ENCODE results near the gene HIVEP3.

DNA sequence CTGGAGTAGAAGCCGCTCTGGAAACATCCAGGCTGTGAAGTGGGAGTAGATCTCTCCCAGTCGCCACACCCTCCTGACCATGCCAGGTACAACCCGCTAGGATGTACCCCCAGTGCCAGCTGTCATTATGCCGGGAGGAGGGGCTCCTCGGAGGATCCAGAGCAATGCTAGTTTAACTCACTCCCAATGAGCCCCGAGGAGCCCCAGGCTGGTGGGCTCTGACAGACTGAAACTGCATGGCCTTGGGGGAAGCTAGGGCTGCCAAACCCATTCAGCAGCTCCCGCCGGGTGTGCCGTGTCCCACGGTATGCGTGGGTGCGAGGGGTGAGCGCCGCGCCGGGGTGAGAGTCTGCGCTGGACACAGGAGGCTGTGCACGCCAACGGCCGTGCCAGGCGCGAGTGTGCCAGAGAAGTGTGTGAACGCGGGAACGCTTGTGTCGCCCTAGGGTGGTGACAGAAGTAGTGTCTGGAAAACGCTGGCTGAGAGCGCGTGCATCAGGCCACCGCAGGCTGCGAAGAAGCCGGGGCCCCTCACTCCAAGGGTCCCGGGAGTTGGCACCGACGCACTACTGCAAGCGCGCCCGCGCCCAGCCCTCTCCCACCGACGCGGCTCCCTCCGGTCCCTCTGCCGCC, 257.2 kb downstream of the HIVEP3 start:
- TF ChIP-seq, protein P1, sequence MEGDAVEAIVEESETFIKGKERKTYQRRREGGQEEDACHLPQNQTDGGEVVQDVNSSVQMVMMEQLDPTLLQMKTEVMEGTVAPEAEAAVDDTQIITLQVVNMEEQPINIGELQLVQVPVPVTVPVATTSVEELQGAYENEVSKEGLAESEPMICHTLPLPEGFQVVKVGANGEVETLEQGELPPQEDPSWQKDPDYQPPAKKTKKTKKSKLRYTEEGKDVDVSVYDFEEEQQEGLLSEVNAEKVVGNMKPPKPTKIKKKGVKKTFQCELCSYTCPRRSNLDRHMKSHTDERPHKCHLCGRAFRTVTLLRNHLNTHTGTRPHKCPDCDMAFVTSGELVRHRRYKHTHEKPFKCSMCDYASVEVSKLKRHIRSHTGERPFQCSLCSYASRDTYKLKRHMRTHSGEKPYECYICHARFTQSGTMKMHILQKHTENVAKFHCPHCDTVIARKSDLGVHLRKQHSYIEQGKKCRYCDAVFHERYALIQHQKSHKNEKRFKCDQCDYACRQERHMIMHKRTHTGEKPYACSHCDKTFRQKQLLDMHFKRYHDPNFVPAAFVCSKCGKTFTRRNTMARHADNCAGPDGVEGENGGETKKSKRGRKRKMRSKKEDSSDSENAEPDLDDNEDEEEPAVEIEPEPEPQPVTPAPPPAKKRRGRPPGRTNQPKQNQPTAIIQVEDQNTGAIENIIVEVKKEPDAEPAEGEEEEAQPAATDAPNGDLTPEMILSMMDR (tag by site-specific recombination; IDR thresholded peaks at IDR 0.05), result peak; percentile 25; the same call in 1 of the 2 replicates
- TF ChIP-seq ZNF639 (tag by site-specific recombination; IDR thresholded peaks at IDR 0.05) (no peak), SP7 (tag by site-specific recombination; IDR thresholded peaks at IDR 0.05) (no peak), YY1 (tag by site-specific recombination; IDR thresholded peaks at IDR 0.05) (no peak), ZNF664 (tag by site-specific recombination; IDR thresholded peaks at IDR 0.05) (no peak), ZNF138 (tag by site-specific recombination; IDR thresholded peaks at IDR 0.05; ENCODE audit: borderline replicate concordance) (no peak), BCL11A (tag by site-specific recombination; IDR thresholded peaks at IDR 0.05; ENCODE audit: low read depth) (no peak), ZNF23 (tag by site-specific recombination; IDR thresholded peaks at IDR 0.05; ENCODE audit: borderline replicate concordance) (no peak), SP2 (tag by site-specific recombination; IDR thresholded peaks at IDR 0.05) (no peak)

Data from HEK293 (cell line).